UCSD-AML1 (cell line): ENCODE measurements around the gene OLR1.
"Not testable (repeated sequence)": the region's sequence is repeated elsewhere in the genome, so short reads cannot be mapped to it uniquely, and the experiment has no call there.

ENCODE experiments used
- DNase-seq: peaks from one replicate; lab custom pipeline; 2025; ENCODE audit not compliant: unreplicated experiment; lab: John Stamatoyannopoulos, UW

OLR1 gene

GRCh38 chr12:10191865-10192264 lies 19.9 kb upstream of the OLR1 start:
- DNase-seq, result no peak

- DNase-seq, result peak; percentile 35
These were observed 18.8 kb upstream of the OLR1 start for GRCh38 chr12:10190558-10191388.

- no peak for DNase-seq
These were observed 17.7 kb upstream of the OLR1 start for GRCh38 chr12:10189653-10190052.

GRCh38 chr12:10186958-10187357 lies 15.0 kb upstream of the OLR1 start:
- not testable (repeated sequence) for DNase-seq

GRCh38 chr12:10186299-10186698 lies 14.4 kb upstream of the OLR1 start:
- DNase-seq, result peak; percentile 21

- no peak for DNase-seq
These were observed 12.4 kb upstream of the OLR1 start for GRCh38 chr12:10184261-10184843.

- no peak for DNase-seq
These were observed 10.6 kb upstream of the OLR1 start for GRCh38 chr12:10182354-10183049.

GRCh38 chr12:10179776-10180181 lies 7.8 kb upstream of the OLR1 start:
- no peak for DNase-seq

- DNase-seq, result no peak
These were observed 6.9 kb upstream of the OLR1 start, which contains the start of gene TMEM52B for GRCh38 chr12:10178821-10179220. TSS of gene TMEM52B (plus strand) at chr12:10179032. CDS start at chr12:10179575, 543 bp downstream.

- DNase-seq, result no peak
These were observed 4.1 kb upstream of the OLR1 start for GRCh38 chr12:10175846-10176636.

GRCh38 chr12:10174986-10175614 lies 3.2 kb upstream of the OLR1 start:
- no peak for DNase-seq

GRCh38 chr12:10170216-10170615 lies 1.7 kb downstream of the OLR1 start:
- DNase-seq, result no peak

GRCh38 chr12:10169104-10169503 lies 2.8 kb downstream of the OLR1 start:
- DNase-seq, result no peak

- DNase-seq, result no peak
These were observed 4.3 kb downstream of the OLR1 start for GRCh38 chr12:10167599-10167998.

- DNase-seq, result no peak
These were observed 6.5 kb downstream of the OLR1 start for GRCh38 chr12:10165421-10165820.

- no peak for DNase-seq
These were observed 8.8 kb downstream of the OLR1 start for GRCh38 chr12:10163084-10163483.

GRCh38 chr12:10160617-10161385 lies 11.1 kb downstream of the OLR1 start:
- DNase-seq, result no peak

GRCh38 chr12:10159280-10159679 lies 12.7 kb downstream of the OLR1 start:
- no peak for DNase-seq

- no peak for DNase-seq
These were observed 13.5 kb downstream of the OLR1 start for GRCh38 chr12:10158406-10158805.

- DNase-seq, result no peak
These were observed 16.0 kb downstream of the OLR1 start for GRCh38 chr12:10155966-10156365.
